NCI-H1417 (cell line): ENCODE data around the gene ZCCHC12.

ENCODE experiments used
- DNase-seq, 3 experiments: peaks; one replicate each; lab custom pipeline; 2025; lab: John Stamatoyannopoulos, UW

Gene ZCCHC12

DNA sequence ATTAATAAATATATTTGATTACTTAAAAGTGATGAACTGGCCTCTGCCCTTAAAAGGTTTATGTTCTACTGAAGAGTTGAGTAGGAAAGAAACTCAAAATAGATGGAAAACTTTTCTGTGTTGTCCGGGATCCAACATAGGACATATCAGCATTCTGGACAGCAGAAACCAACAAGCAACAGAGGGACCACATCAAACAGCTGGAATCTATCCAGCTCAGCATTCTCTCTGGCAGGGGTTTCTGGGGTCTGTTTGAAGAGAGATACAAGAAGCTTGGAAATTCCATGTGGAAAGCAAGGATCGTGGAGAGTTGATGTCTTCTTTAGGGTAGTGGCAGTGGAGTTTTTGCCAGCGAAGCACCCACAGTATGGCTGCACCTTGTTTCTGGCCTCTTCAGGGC, 43.6 kb downstream of the ZCCHC12 start:
- DNase-seq, result no peak

DNA sequence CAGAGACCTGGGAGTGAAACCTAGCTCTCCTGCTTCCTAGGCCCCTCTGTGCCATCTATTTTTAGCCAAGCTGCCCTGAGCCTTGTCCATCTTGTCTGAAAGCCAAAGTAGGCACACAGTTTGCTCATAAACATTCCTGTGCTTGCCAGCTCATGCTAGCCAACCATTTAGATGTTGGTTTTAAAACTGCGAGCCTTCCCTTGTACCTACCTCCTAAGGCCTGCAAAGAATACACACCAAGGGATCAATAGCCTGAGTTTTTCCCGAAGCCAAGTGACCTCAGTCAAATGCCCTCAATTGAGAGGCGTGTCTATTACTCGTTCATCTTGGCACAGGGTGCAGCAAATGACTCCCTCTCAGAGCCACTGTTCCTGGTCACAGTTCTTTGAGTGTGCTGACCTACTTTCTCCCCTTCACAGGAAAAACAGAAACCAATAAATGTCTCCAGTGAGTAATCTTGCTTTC, 48.5 kb downstream of the ZCCHC12 start:
- DNase-seq, result no peak
